HG02884 (cell line): ENCODE results near the gene HOXD12.

Source experiments
- ATAC-seq: cut with Tn5 transposase; IDR thresholded peaks from one replicate; pipeline ENCODE4 v1.9.1; 2021; ENCODE audit warnings: mild to moderate bottlenecking, moderate library complexity; ENCODE audit not compliant: unreplicated experiment

The HOXD12 gene

DNA sequence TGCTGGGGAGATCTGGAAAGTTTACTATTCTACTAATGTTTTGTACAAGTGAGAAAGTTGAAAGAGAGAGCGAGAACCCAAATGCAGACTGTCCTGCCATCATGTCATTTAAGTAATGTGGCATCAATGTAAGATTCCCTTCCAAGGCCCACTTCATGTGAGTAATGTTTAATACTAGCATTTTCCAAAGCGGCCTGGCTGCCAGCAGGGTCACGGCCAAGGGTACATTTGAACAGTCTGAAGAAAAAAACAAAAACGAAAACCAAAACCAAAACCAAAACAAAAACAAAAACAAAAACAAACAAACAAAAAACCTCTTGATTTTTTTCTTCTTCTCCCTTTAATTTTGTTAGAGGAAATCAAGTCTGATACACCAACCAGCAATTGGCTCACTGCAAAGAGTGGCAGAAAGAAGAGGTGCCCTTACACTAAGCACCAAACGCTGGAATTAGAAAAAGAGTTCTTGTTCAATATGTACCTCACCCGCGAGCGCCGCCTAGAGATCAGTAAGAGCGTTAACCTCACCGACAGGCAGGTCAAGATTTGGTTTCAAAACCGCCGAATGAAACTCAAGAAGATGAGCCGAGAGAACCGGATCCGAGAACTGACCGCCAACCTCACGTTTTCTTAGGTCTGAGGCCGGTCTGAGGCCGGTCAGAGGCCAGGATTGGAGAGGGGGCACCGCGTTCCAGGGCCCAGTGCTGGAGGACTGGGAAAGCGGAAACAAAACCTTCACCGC lies 19.2 kb downstream of the HOXD12 start:
- no peak for ATAC-seq

DNA sequence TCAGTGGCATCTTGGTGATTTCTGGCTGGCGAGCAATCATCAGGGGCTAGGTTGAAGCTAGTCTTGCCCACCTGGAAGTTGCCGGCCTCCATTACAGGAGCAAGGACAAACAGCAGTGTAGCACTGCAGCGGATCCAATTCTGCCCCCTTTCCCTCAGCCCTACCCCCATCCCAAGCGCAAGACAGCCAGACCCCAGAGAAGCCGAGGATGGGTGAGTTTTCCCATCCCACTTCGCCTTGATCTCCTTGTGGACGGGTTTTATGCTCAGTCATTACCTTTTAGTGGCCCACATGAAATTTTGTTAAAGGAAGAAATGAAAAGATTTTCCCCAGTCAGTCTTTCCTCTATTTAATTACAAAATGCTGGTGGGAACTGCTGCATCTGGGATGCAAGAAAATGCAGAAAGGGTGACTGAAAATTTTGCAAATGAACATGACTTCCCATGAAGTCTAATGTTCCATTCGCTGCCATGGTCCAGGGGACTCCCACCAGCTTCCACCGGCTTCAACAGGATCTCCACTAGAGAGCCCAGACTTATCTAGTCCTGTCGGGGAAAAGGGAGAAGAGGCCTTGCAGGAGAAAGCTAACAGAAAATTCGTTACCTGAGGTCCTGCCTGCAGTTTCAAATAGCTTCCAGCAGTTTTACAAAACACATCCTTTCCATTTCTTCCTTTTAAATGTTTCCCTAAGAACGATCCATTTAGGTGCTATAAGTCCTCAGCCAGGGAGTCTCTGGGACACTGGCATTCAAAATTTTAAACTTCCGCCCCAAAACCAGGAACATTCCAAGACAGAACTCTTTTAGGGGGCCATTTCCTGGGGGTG lies 21.0 kb downstream of the HOXD12 start:
- ATAC-seq = no peak

DNA sequence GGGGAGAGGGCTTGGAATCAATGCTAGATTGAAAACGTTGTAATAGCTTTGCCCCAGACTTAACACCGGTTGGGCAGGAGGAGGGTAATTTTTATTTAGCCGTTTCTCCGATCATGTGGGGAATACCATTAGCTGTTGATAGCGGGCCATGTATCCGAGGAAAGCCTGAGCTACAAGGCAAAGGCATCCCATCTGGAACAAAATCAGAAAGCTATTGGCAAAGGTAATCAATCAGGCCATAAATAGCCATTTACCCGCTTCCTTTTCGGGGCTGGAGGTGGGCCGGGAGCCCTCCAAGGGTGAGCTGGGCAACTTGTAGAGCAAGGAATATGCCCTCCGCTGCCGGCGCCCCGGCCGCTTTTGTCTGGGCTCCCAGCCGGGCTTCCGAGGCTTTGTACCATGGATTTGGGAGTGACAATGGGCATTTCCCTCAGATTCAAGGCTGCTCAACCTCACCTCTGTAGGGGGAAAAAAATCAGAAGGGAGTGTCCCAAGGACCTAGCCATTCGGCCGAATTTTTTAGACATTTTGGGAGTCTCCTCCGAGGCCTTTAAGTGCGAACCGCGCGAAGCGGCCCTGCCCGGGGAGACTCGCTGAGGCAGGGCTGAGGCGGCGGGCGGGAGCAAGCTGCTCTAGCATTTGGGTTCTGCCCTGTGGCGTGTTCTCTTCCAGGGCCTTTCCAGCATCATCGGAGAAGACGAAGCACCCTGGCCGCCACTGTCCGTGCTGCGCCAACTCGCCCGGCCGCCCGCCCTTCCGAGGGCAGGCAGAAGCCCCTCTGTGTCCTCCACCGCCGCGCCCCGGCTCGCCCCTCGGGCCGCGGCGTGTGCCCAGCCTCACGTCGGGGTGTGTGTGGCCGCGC lies 21.8 kb downstream of the HOXD12 start:
- no peak for ATAC-seq

DNA sequence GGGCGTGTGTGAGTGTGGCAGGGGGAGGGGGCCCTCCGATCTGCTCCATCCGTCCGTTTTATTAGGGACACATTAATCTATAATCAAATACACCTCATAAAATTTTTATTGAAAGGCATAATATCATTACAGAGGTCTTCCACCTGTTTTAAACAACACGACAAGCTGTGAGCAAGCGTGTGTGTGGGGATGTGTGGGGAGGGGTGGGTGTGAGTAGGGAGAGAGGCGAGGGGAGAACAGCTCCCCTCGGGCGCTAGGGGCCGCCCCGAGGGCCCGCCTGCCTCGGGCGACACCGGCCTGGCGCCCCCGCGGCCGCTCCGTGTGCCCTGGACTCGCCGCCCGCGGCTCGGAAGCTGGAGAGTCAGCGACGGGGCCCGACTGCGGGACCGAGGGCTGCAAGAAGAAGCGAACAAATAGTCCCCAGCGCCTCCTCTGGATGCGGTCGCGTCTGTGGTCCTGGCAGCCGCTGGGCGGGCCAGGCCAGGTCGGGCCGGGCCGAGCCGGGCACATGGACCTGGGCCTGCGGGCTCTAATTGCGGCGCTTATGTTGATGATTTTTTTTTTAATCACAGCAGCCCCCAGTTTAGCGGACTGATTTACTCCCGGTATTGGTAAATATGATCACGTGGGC lies 22.6 kb downstream of the HOXD12 start:
- no peak for ATAC-seq

DNA sequence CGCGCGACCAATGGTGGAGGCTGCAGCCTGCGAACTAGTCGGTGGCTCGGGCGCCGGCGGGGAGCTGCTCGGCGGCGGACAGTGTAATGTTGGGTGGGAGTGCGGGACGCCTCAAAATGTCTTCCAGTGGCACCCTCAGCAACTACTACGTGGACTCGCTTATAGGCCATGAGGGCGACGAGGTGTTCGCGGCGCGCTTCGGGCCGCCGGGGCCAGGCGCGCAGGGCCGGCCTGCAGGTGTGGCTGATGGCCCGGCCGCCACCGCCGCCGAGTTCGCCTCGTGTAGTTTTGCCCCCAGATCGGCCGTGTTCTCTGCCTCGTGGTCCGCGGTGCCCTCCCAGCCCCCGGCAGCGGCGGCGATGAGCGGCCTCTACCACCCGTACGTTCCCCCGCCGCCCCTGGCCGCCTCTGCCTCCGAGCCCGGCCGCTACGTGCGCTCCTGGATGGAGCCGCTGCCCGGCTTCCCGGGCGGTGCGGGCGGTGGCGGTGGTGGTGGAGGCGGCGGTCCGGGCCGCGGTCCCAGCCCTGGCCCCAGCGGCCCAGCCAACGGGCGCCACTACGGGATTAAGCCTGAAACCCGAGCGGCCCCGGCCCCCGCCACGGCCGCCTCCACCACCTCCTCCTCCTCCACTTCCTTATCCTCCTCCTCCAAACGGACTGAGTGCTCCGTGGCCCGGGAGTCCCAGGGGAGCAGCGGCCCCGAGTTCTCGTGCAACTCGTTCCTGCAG lies 23.3 kb downstream of the HOXD12 start, which contains the start of gene HOXD9:
Gene HOXD9, plus strand, starts transcription at position 37 of the 728 bp plus-strand sequence. Its CDS starts 50 bp downstream, at position 87.
- ATAC-seq = no peak

DNA sequence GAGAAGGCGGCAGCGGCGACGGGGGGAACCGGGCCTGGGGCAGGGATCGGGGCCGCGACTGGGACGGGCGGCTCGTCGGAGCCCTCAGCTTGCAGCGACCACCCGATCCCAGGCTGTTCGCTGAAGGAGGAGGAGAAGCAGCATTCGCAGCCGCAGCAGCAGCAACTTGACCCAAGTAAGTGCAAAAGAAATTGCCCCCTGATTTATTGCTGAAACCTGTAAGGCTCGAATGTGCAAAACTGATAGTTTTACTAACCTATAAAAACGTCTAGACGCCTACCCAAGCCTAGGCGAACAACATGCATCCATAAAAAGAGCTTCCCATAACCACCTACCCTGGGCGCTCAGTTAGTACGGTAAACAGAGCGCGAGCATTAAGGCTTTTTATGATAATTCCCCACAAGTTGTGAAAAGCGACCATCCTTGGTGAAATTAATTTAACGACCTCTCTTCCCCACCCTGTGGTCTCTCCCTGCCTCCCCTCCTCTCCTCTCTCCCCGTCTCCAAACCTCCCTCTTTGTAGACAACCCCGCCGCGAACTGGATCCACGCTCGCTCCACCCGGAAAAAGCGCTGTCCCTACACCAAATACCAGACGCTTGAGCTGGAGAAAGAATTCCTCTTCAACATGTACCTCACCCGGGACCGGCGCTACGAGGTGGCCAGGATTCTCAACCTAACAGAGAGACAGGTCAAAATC lies 24.0 kb downstream of the HOXD12 start:
- ATAC-seq = no peak

DNA sequence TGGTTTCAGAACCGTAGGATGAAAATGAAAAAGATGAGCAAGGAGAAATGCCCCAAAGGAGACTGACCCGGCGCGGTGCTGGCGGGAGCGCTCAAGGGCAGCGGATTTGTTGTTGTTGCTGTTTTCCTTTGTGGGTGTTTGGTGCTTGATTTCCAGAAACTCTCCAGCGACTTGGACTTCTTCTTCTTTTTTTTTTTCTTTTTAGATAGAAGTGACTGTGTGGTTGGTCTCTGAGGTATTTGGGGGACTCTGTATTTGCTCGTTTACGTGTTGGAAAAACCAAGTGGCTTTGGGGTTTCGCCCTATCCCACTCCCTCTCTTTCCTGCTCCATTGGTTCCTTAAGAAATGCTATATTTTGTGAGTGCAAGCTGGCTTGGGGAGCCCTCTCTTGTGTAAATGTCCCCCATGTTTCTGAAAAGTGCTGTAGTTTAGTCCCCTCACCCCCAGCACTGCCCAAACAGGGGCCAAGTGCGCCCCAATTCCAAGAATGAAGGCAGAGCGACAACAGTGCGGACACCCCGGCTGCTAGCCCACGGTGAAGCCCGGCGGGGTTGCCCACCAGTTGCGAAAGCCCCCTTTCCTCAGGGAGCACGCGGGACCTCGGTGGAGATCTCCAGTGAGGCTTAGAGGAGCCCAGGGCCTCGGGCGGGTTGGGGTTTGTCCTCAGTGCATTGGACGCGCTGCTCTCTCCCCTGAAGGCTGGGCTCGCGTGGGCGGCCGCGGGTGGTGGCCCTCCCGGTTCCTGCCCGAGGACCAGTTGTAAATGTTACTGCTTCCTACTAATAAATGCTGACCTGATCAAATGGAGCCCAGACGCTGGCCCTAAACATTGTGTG lies 24.7 kb downstream of the HOXD12 start:
- ATAC-seq = no peak

DNA sequence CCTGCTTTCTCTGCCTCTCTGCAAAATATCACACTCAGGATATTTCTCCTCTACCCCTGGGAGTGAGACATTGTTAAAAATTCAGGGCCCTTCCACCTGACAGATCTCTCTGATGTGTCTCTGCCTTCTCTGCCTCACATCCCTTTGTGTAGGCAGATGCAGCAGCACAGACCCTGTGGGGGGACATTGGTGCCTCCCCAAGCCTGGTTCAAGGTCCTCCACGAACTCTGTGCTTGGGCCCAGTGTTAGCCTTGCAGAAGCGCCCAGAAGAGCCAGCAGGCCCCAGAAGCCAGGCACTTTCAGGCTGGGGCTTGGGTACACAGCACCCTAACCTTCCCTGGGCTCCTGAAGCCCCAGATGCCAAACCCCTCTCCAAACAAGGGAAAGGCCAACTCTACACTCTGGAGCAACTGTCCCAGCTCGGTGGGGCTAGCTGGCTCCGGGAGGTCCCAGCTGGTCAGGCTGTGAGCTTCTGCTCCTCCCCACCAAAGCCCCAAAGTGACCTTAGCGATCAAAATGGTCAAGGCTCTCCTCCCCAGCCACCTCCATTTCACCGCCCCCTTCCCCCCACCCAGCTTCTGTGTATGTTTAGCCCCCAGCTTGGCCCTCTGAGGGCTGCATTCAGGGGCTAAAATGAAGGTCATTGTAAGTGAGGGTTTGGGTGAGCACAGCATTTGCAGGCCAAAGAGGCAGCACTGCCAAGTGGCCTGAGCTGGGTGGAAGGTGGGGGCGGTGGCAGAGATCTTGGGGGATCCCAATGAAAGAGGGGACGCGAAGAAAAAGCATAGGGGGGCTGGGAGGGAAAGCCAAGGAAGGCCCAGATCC lies 25.6 kb downstream of the HOXD12 start:
- ATAC-seq = no peak

DNA sequence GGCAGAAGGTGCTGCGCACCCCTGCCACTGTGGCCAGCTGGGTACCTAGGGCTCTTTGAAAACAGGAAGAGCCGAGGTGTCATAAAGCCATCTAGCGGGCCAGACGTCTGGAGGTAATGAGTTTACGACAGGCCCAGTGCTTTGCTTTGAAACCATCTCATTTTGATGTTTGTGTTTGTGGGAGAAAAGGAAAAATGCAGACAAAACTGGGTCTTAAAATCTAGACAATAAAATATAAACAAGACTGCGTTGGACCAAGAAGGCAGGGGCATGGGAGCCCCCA lies 26.1 kb downstream of the HOXD12 start:
- ATAC-seq = no peak

DNA sequence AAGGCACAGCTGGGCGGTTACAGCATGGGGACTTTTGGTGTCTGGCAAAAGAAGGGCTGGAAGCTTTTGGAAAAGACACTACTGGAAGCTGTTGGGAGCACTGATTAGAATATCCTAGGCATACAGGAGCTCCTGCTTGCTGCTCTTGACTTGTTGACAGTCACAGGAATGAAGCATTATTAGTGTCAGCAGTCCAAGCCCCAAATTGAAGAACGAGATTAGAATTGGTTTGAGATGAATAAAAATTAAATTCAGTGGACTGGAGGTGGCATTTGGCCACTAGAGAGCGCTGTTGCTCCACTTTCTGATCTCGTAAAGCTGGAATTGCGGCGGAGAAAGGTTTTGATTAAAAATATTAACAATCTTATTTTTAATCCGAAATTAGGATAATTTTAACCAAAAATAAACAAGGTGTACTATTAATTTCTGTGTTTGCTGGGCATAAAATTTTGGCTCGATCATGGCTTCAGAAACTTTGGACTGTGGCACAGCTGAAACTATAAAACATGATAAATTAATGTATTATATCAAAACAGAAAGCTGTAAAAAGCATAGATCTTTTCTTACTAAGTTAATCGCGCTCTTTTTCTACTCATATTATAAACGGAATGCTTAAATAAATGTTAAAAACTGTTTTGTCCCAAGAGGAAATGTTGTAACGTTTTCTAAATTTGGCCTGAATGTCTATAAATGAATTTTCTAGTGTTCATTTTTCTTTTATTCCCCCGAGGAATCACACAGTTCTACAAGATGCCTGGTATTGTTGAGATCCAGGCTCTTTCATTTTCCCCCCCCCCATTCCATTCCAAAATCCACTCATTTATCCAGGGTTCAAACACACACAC lies 27.6 kb downstream of the HOXD12 start:
- no peak for ATAC-seq

DNA sequence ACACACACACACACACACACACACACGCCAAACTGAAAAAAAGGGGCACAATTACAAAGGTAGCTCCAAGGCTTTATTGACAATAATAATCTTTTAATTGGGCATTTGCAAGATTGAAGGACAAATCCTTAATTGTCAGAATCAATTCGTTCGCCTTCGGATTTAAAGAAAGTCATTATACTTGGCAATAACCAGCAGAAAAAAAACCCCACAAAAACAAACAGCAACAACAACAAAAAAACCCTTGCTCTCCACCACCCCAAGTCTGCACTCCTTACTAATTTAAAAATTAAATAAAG lies 28.1 kb downstream of the HOXD12 start:
- ATAC-seq = no peak

DNA sequence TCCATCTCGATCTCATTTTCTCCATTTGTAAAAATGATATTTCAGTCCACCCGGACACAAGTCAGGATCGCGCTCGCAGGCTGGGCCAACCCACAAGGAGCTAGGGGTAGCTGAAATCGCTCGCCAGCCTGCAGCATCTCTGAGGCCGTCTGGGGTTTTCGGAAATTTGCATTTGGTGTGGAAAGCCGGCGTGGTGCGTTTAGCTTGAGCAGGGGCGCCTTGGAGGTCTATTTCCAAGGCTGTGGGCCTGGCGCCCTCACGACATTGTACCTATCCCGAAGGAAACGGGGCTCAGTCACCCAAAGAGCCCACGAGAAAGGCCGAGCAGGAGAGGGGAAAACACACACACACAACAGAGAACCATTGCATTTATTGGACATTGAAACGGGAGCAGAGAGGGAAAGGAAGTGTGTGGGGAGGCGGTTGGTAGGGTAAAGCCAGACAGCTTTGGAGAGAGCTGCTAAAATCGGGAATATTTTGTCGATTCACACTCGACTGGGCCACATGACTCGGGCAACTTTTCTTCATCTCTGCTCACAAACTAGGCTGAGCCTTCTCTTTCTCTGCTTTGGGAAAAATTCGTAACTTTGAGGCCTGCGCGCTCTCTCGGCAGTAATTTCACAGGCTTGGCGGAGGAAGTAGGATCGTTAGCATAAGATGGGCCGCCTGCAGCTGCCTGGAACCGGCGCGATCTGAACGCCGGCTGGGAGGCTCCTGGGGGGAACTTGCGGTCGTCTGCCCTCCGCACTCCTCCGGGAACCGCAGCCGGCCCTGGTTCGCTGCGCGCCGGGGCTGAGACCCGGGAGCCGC lies 28.8 kb downstream of the HOXD12 start:
- ATAC-seq = no peak

DNA sequence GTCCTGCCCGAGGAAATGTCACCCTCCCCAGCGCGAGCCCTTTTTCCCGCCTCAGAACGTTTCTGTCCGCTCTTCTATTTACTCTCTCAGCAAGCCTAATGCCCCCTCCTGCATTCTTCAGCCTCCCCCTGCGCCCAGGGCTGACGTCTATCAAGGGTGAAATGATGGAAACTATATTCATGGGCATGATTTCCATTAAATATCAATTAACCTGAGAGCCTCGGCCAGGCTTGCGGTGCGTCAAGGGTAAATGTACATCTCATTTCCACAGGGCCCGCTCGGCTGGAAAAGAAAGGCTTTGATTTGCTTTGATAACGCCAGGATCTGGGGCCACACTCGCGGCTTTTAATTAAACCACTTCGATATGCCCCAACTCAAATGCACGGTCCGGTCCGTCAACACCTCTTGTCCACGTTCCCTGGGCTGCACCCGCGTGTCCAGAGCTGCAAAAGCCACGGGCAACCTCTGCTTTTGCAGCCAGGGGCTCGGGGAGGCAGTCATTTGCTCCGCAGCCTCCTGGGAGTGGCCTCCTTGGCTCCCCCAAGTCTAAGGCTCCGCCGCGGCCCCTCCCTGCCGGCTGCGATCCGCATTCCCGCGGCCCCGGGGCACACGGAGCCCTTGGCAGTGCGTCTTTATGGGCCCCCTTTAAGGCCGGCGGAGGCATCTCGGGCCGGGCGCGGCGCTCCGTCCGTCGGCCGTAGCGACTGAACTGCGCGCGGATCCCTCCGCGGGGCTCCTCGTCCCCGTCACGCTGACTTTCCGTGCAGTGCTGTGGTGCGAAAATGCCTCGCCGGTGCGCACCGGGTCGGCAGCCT lies 29.6 kb downstream of the HOXD12 start, which contains the start of gene HOXD8:
Gene HOXD8, plus strand, starts transcription at position 724 of the 815 bp plus-strand sequence. CDS start 662 bp downstream, outside the sequence.
- ATAC-seq = no peak

DNA sequence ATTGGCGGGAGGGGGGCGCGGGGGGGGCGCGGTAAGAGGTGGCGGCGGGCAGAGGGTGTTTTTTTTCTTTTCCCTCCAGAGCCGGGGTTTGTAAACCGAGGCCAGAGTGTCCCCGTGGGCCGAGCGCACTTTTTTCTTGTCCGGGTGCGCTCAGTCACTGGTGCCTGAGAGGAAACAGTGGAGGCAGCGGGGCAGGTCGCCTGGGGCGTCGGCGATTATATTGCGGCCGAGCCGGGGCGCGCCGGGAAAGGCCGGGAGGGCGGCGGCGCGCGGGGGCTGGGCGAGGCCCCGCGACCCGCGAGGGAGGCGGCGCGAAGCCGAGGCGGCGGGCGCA lies 30.2 kb downstream of the HOXD12 start:
- no peak for ATAC-seq

DNA sequence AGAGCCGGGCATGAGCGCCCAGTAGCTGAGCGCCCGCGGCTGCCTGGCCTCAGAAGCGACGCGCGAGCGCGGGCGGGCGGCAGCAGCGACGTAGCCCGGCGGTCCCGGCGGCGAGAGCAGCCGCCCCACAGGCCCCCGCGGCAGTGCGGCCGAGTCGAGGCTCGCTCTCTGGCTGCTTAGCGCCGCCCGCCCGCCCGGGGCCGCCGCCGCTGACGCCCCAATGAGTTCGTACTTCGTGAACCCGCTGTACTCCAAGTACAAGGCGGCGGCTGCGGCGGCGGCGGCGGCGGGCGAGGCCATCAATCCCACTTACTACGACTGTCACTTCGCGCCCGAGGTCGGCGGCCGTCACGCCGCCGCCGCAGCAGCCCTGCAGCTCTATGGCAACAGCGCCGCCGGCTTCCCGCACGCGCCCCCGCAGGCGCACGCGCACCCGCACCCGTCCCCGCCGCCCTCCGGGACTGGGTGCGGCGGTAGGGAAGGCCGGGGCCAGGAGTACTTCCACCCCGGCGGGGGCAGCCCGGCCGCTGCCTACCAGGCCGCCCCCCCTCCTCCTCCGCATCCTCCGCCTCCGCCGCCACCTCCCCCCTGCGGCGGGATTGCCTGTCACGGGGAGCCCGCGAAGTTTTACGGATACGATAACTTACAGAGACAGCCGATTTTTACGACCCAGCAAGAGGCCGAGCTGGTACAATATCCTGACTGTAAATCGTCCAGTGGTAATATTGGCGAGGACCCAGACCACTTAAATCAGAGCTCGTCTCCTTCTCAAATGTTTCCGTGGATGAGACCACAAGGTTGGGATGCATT lies 30.8 kb downstream of the HOXD12 start:
- no peak for ATAC-seq
